LHCN-M2 (cell line): ENCODE measurements around the gene SLC26A1. TPM values are rescaled to one million over a fixed set of nuclear protein-coding genes. Genes with fewer than 3 reads are reported as not detected.
A peak's percentile ranks its signal among the peaks of the same experiment; 100 is the strongest.

ENCODE experiments used
- DNase-seq: peaks from one replicate; pipeline ENCODE4 v3.0.0-alpha.2; 2012; ENCODE audit warnings: low read depth
- polyA plus RNA-seq: library from polyadenylated mRNA; unstranded; fragments of >200 nt; gene quantifications from one replicate; pipeline ENCODE4 v1.2.1, GENCODE V29; 2012; ENCODE audit warnings: missing spikeins
- total RNA-seq: library from RNA; depleted of rRNA; stranded (reverse); fragments of >200 nt; gene quantifications from 2 replicates; pipeline ENCODE4 v1.2.3, GENCODE V29; 2014; rRNA removed

SLC26A1 gene
- not detected in 2 replicates for total RNA-seq
- polyA plus RNA-seq, result 0.87 TPM

GRCh38 chr4:993111-994029 is at the start of gene SLC26A1:
Gene SLC26A1, minus strand, starts transcription at chr4:993404. Its CDS starts 1,701 bp downstream, at chr4:991703.
- DNase-seq, result no peak

GRCh38 chr4:1042352-1043055 is 49.3 kb upstream of the SLC26A1 start:
- no peak for DNase-seq

GRCh38 chr4:1041936-1042330 is 48.7 kb upstream of the SLC26A1 start:
- no peak for DNase-seq

GRCh38 chr4:1041147-1041935 is 48.1 kb upstream of the SLC26A1 start:
- DNase-seq, result no peak

GRCh38 chr4:1040344-1041146 is 47.3 kb upstream of the SLC26A1 start:
- no peak for DNase-seq

- peak; percentile 32 for DNase-seq
Measured at GRCh38 chr4:1039493-1040343, 46.5 kb upstream of the SLC26A1 start.

GRCh38 chr4:1038948-1039492 is 45.8 kb upstream of the SLC26A1 start:
- peak; percentile 10 for DNase-seq

GRCh38 chr4:1036976-1037810 is 44.0 kb upstream of the SLC26A1 start:
- DNase-seq, result no peak

- DNase-seq, result no peak
Measured at GRCh38 chr4:1036095-1036494, 42.9 kb upstream of the SLC26A1 start.

GRCh38 chr4:1035510-1035909 is 42.3 kb upstream of the SLC26A1 start:
- no peak for DNase-seq

GRCh38 chr4:1033840-1034551 is 40.8 kb upstream of the SLC26A1 start:
- peak; percentile 42 for DNase-seq

GRCh38 chr4:1032861-1033260 is 39.7 kb upstream of the SLC26A1 start:
- DNase-seq, result no peak

GRCh38 chr4:1031956-1032795 is 39.0 kb upstream of the SLC26A1 start:
- DNase-seq, result peak; percentile 14

- no peak for DNase-seq
Measured at GRCh38 chr4:1031346-1031745, 38.1 kb upstream of the SLC26A1 start.

GRCh38 chr4:1030559-1030958 is 37.4 kb upstream of the SLC26A1 start:
- no peak for DNase-seq

GRCh38 chr4:1030031-1030430 is 36.8 kb upstream of the SLC26A1 start:
- DNase-seq, result no peak

GRCh38 chr4:1029529-1029928 is 36.3 kb upstream of the SLC26A1 start:
- DNase-seq, result no peak
